GM21515 (cell line): ENCODE results near the gene NCOA3.

Experiments used
- ATAC-seq: cut with Tn5 transposase; IDR thresholded peaks from one replicate; pipeline ENCODE4 v1.9.1; 2021; ENCODE audit not compliant: unreplicated experiment

NCOA3 gene

GRCh38 chr20:47699818-47700217 lies 198.1 kb downstream of the NCOA3 start:
- ATAC-seq, result no peak

DNA sequence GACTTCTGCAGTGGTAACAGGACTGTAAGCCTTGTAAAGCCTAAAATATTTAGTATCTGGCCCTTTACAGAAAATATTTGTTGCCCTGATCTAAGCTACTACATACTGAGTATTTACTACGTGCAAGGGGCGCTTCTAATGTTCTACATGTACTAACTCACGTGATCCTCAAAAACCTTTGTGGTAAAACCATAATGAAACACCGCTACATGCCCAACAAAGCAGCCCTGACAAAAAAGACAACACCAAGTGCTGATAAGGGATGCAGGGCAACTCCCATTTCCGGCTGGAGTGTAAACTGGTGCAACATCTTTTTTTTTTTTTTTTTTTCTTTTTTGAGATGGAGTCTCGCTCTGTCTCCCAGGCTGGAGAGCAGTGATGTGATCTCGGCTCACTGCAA lies 198.6 kb downstream of the NCOA3 start:
- ATAC-seq, result no peak

DNA sequence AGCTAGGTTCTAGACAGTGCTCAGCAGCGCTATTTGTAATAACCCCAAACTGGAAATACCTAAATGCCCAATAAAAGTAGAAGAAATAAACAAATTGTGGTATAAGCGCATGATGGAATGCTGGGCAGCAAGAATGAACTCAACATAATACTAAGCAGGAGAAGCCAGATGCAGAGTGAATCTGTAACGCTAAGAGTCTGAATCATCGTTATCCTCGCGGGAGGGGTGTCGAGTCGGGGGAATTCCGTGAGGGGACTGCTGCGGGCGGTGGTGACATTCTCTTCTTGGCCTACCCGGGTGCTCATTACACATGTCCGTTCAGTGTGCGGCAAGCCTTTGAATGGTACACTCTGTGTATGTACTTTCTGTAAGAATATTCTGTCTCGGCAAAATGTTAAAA lies 199.9 kb downstream of the NCOA3 start:
- no peak for ATAC-seq

- ATAC-seq, result no peak
These were observed 202.1 kb downstream of the NCOA3 start for GRCh38 chr20:47703748-47704147.

DNA sequence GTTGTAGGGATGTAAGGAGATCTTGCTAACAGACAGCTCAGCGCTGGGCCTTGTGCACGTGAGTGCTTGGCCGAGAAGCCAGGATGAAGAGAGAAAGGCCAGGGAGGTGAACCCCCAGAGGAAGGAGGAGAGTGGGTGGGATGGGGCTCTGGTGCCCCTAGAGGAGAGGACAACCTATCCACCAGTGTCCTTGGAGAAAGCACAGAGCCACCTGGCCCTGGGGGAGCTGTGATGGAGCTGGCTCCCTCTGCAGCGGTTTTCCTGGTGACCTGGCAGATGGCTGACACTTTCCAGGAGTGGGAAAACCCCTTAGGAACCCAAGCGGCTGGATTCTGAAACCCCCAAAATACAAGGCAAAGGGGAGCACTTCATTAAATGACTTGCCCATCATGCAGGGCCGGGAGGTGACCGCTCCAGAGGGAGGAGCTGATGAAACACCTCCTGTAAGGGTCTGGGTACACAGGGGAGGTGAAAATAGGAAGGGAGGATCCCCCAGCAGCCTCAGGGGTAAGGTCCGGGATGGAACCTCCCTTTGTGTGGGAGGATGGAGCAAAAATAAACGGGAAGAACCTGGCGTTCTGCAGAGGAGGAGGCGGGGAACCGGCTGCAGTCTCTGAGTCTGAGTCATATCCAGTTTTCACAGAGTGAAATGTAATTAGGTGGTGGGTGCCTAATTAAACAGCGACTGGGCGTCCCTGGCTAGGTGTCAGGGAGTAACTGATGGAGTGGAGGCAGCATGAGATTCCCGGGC lies 203.2 kb downstream of the NCOA3 start:
- no peak for ATAC-seq

DNA sequence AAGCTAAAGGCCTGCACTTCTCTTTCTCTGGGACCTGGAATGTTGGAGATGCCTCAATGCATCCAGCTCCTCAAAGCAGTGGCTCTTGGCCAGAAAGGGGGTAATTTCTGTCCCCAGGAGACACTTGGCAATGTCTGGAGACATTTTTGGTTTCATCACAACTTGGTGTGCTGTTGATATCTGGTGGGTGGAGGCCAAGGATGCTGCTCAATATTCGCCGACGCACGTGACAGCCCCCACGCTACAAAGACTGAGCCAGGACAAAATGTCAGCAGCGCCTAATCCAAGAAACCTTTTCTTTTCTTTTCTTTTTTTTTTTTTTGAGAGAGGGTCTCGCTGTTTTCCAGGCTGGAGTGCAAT lies 203.8 kb downstream of the NCOA3 start:
- ATAC-seq, result no peak

- no peak for ATAC-seq
These were observed 204.7 kb downstream of the NCOA3 start for GRCh38 chr20:47706345-47706744.
